ENCODE measurements around the gene REXO1. TPM values are rescaled to one million over a fixed set of nuclear protein-coding genes. Genes with fewer than 3 reads are reported as not detected.

REXO1 gene
- total RNA-seq, 1 experiment from 2014 or later, result 61.1 TPM

DNA sequence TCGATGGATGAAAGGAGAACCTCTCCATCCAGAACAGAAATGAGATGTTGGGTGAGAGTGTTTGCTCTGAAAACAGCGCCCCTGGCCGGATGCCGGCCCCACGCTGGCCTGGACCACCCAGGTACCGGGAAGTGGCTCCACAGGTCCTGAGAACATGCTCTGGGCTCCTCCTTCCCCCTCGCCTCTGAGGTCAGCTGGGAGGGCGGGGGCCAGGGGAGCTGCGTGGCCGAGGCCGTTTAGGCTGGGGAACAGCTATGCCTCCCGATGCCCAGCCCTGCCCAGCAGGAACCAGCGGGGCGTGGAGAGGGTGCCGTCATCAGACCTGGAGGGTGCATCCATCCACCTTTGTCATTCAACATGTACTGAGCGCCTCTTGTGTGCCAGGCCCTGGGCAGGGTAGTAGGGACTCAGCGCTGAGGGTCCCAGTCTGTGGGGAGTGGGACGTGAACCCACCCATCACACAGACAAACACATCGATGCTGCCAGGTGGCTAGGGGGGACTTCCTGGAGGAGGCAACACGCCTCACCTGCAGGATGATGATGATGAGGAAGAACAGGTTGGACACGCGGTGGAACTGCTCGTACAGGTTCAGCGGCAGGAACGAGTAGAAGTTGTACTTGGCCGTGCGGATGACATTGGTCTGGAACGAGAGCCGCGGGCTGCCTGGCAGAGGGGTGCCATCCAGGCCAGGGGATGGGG, 40.4 kb downstream of the REXO1 start:
- CTCF ChIA-PET, result interaction anchor here (0.6 to 2.3 kb wide), 4 partner anchors 15 to 262 kb away, joined by 3 to 14 read pairs (median 4); no protein-coding TSS in a partner anchor
- H3K9me3 Mint-ChIP-seq, result no peaks in the 10 kb centered on the region

More for the DNA sequence above, 40.4 kb downstream of the REXO1 start:
- TF ChIP-seq ZNF671 (CRISPR knock-in tag; IDR thresholded peaks at IDR 0.05), result no peak
- TF ChIP-seq SOX15 (CRISPR knock-in tag; IDR thresholded peaks at IDR 0.05), result no peak
- no peak for TF ChIP-seq ZNF263 (CRISPR knock-in tag; IDR thresholded peaks at IDR 0.05; ENCODE audit: low read depth)
- no peak for TF ChIP-seq ETV6 (CRISPR knock-in tag; IDR thresholded peaks at IDR 0.05)
- no peak for TF ChIP-seq SP1 (CRISPR knock-in tag; conservative IDR thresholded peaks at IDR 0.05)
- TF ChIP-seq MYBL2 (CRISPR knock-in tag; IDR thresholded peaks at IDR 0.05), result no peak
- TF ChIP-seq ZNF423 (CRISPR knock-in tag; IDR thresholded peaks at IDR 0.05), result no peak
- TF ChIP-seq NFYB (CRISPR knock-in tag; conservative IDR thresholded peaks at IDR 0.05; ENCODE audit: low read depth), result no peak
- TF ChIP-seq, protein P1, sequence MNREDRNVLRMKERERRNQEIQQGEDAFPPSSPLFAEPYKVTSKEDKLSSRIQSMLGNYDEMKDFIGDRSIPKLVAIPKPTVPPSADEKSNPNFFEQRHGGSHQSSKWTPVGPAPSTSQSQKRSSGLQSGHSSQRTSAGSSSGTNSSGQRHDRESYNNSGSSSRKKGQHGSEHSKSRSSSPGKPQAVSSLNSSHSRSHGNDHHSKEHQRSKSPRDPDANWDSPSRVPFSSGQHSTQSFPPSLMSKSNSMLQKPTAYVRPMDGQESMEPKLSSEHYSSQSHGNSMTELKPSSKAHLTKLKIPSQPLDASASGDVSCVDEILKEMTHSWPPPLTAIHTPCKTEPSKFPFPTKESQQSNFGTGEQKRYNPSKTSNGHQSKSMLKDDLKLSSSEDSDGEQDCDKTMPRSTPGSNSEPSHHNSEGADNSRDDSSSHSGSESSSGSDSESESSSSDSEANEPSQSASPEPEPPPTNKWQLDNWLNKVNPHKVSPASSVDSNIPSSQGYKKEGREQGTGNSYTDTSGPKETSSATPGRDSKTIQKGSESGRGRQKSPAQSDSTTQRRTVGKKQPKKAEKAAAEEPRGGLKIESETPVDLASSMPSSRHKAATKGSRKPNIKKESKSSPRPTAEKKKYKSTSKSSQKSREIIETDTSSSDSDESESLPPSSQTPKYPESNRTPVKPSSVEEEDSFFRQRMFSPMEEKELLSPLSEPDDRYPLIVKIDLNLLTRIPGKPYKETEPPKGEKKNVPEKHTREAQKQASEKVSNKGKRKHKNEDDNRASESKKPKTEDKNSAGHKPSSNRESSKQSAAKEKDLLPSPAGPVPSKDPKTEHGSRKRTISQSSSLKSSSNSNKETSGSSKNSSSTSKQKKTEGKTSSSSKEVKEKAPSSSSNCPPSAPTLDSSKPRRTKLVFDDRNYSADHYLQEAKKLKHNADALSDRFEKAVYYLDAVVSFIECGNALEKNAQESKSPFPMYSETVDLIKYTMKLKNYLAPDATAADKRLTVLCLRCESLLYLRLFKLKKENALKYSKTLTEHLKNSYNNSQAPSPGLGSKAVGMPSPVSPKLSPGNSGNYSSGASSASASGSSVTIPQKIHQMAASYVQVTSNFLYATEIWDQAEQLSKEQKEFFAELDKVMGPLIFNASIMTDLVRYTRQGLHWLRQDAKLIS (CRISPR knock-in tag; IDR thresholded peaks at IDR 0.05; ENCODE audit: borderline replicate concordance), result no peak
- TF ChIP-seq GABPB1 (CRISPR knock-in tag; IDR thresholded peaks at IDR 0.05), result no peak
- no peak for TF ChIP-seq KAT7 (CRISPR knock-in tag; IDR thresholded peaks at IDR 0.05; ENCODE audit: borderline replicate concordance)
- no peak for TF ChIP-seq AR (CRISPR knock-in tag; IDR thresholded peaks at IDR 0.05)
- TF ChIP-seq, protein P2, sequence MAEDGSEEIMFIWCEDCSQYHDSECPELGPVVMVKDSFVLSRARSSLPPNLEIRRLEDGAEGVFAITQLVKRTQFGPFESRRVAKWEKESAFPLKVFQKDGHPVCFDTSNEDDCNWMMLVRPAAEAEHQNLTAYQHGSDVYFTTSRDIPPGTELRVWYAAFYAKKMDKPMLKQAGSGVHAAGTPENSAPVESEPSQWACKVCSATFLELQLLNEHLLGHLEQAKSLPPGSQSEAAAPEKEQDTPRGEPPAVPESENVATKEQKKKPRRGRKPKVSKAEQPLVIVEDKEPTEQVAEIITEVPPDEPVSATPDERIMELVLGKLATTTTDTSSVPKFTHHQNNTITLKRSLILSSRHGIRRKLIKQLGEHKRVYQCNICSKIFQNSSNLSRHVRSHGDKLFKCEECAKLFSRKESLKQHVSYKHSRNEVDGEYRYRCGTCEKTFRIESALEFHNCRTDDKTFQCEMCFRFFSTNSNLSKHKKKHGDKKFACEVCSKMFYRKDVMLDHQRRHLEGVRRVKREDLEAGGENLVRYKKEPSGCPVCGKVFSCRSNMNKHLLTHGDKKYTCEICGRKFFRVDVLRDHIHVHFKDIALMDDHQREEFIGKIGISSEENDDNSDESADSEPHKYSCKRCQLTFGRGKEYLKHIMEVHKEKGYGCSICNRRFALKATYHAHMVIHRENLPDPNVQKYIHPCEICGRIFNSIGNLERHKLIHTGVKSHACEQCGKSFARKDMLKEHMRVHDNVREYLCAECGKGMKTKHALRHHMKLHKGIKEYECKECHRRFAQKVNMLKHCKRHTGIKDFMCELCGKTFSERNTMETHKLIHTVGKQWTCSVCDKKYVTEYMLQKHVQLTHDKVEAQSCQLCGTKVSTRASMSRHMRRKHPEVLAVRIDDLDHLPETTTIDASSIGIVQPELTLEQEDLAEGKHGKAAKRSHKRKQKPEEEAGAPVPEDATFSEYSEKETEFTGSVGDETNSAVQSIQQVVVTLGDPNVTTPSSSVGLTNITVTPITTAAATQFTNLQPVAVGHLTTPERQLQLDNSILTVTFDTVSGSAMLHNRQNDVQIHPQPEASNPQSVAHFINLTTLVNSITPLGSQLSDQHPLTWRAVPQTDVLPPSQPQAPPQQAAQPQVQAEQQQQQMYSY (CRISPR knock-in tag; IDR thresholded peaks at IDR 0.05), result no peak
- TF ChIP-seq ATF6 (CRISPR knock-in tag; IDR thresholded peaks at IDR 0.05), result no peak
- TF ChIP-seq OVOL2 (CRISPR knock-in tag; IDR thresholded peaks at IDR 0.05; ENCODE audit: borderline replicate concordance), result no peak
- no peak for TF ChIP-seq ATF3 (CRISPR knock-in tag; conservative IDR thresholded peaks at IDR 0.05)
- no peak for TF ChIP-seq PRRX2 (CRISPR knock-in tag; IDR thresholded peaks at IDR 0.05)
- TF ChIP-seq, protein P3, sequence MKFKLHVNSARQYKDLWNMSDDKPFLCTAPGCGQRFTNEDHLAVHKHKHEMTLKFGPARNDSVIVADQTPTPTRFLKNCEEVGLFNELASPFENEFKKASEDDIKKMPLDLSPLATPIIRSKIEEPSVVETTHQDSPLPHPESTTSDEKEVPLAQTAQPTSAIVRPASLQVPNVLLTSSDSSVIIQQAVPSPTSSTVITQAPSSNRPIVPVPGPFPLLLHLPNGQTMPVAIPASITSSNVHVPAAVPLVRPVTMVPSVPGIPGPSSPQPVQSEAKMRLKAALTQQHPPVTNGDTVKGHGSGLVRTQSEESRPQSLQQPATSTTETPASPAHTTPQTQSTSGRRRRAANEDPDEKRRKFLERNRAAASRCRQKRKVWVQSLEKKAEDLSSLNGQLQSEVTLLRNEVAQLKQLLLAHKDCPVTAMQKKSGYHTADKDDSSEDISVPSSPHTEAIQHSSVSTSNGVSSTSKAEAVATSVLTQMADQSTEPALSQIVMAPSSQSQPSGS (CRISPR knock-in tag; IDR thresholded peaks at IDR 0.05; ENCODE audit: borderline replicate concordance, low read depth), result no peak
- Mint-ChIP-seq H3K4me3 (no peak overlapping the region), H3K4me1 (0 out of 2 replicates have a peak, but pooled peaks cover under 1% of the 10 kb centered on the region), H3K36me3 (no peaks in the 10 kb centered on the region), H3K27me3 (ENCODE audit: low read depth) (peaks cover 4% of the 10 kb centered on the region), H3K27ac (no peak overlapping the region)
- ATAC-seq (no peak), DNase-seq (ENCODE audit: low spot score) (no peak)
- POLR2A ChIA-PET, result no interaction called here

All from WTC11 (cell line).